CD4-positive, alpha-beta T cell treated with Interleukin-17A for 4 hours (primary cell): Measurements from ENCODE around the gene CHRND.
A peak's percentile ranks its signal among the peaks of the same experiment; 100 is the strongest.

Experiments used
- DNase-seq: peaks from one replicate; pipeline ENCODE4 v3.0.0-alpha.2; 2020; ENCODE audit warnings: mixed read lengths

CHRND gene

DNA sequence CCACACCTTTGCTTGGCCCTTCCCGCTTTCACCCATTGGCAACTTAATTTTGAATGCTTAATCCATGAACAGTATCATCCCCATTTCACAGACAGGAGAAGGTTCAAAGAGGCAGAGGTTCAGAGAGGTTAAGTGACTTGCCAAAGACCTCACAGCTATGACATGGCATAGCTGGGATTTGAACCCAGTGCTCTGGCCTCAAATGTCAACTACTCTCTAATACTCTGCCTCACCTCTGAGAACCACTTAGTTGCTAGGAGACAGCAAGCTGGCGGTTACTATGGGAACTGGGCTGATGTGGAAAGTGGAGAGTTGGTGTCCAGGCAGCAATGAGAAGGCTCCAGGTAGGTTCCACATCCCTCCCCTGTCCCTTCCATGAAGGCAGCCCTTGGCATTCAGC is 21.5 kb upstream of the CHRND start:
- no peak for DNase-seq

DNA sequence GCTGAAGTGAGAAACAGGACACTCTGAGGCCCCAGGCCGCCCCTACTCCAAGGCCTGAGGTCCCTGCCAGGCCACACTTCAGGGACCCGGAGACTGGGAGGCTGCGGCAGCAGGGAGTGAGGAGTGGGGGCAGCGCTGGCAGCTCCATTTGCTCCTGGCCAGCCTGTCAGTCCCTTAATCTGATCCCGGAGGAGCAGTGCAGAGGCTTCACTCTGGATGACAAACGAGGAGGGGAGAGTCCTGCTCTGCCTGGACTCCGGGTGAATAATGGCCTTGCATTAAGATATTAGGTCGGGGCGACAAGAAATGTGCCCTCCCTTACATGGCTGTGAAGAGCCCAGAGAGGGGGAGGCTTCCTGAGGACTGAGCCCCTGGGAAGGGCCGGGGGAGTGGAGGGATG is 20.1 kb upstream of the CHRND start:
- DNase-seq: no peak

DNA sequence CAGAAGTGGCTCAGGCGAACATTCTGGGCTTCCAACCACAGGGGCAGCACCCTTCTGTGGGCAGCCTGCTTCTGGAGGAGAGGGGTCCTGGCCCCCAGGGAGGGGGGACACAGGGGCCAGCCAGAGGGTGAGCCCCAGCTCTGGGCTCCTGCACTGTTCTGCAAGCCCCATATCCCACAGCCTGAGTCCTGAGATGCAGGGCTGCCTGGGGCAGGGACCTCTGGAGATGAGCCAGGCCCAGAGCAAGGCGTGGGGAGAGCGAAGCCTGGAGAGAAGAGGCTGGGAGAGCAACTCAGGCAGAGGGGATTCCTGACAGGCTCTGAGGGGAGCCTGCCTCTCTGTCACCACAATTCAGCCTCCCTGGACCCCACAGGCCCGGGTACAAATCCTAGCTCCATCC is 19.3 kb upstream of the CHRND start:
- no peak for DNase-seq

DNA sequence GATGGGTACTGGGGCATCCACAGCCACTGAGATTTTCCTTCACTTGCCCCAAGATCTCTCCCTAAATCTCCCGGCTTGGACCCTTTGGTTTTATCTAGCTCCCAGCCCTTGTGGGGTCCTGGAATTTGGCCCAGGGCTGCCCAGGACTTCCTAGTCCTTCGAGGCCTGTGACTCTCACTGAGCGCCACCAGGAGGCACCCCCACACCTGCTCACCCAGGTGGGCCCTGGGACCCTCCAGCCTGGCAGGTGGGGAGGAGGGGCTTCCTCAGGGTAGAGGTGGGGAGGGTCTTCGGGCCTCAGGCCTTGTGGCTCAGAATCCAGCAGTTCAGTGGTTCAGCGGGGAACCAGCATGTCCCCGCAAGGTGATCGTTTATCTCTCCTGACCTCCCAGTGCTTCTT is 17.7 kb upstream of the CHRND start:
- DNase-seq: no peak

DNA sequence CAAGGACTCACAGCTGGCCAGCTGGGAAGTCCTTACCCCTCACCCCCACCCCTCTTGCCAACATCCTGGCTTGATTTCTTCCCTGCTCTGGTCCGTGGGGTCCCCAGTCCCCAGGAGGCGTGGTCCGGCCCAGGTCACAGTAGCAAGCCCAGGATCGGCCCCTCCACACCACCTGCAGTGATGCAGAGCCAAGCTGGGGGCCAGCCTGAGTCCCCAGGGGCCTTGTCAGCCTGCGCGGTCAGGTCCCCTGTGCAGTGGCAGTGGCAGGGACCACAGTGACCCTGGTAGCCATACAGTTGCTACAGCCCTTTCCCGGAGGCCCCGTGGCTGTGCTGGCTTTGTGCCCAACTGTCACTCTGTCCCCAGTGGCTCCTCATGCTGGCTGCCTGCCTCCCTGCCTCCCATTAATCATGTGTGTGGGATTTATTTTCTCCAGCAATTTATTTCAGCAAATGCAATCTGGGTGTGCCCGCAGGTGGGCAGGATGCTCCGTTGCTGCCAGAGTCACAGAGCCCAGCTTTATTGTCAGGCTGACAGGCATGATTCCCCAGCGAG is 14.5 kb upstream of the CHRND start:
- no peak for DNase-seq

DNA sequence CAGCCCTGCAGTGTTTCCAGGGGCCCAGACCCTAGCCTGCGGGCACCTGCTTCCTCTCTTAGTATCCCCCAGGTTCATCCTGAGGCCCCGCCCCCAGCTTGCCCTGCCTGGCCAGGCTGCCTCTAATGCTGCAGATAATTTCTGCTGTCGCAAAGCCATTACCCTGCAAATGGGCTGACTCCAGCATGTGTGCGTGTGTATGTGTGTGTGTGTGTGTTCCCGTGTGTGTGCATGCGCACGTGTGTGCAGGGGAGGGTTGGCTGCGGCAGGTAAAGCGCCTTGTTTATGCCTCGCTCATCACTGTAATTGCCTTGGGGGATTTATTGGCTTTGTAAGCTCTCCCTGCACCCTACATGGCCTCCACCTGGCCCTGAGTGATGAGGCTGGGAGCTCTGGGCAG is 13.4 kb upstream of the CHRND start:
- DNase-seq: no peak

DNA sequence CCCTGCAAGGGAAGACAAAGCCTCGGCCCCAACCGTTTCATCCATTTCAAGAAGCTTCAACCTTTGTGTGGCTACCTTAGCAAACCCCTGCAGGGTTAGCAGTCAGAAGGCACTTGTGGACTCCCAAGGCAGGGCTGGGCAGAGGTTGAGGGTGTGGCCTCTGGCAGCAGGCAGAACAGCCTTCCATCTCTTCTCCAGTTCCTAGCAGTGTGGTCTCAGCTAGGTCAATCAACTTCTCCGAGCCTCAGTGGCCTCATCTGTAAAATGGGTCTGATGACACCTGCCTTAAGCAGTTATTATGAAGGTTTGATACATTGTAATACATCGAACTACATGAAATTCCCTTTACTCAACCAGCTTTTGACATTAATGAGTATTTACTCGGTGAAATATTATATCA is 12.6 kb upstream of the CHRND start:
- DNase-seq: no peak

DNA sequence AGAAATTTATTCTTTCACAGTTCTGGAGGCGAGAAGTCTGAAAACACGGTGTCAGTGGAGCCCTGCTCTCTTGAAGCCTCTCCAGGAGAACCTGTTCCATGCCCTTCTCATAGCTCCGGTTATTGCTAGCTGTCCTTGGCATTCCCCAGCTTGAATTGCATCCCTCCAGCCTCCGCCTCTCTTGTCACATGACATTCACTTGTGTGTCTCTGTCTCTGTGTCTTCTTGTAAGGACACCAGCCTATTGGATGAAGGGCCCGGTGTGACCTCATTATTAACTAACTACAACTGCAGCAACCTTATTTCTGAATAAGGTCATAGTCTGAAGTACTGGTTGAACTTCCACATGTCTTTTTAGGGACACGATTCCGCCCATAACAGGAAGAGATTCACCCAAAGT is 10.3 kb upstream of the CHRND start:
- DNase-seq: no peak

DNA sequence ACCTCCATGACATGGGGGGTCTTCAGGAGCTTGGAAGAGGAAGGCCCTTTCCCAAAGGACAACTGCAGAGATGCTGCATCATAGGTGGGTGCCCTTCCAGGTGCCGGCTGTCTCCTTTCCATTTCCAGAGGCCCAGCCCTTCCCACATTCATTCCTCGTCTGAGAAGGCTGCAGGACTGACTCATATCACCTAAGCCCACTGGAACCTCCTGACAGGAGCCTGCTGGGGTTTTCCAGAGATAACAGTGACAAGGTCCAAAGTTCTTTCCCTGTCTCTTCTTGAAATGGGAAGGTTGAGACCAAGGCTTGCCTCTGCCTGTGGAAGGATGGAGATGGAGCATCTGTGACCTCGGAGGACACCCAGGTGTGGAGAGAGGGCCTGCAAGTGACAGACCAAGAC is 9.4 kb upstream of the CHRND start:
- DNase-seq: no peak

DNA sequence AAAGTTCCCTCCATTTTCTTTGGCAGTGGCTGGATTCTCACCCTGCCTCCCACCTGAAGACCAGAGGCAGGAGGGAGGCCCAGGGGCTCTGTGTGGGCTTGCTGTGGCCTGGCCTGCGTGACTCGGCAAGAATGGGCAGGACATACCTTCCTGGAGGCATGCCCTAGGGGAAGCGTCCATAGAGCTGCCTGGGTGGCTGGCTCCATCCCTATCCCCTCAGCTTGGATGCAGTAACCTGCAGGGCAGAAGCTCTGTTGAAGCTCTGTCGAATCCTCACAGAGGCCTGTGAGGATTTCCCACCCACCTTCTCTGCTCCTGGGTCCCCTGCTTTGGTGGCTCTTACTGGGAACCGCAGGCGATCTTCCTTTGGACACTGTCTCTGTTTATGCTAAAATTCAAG is 7.1 kb upstream of the CHRND start:
- no peak for DNase-seq

DNA sequence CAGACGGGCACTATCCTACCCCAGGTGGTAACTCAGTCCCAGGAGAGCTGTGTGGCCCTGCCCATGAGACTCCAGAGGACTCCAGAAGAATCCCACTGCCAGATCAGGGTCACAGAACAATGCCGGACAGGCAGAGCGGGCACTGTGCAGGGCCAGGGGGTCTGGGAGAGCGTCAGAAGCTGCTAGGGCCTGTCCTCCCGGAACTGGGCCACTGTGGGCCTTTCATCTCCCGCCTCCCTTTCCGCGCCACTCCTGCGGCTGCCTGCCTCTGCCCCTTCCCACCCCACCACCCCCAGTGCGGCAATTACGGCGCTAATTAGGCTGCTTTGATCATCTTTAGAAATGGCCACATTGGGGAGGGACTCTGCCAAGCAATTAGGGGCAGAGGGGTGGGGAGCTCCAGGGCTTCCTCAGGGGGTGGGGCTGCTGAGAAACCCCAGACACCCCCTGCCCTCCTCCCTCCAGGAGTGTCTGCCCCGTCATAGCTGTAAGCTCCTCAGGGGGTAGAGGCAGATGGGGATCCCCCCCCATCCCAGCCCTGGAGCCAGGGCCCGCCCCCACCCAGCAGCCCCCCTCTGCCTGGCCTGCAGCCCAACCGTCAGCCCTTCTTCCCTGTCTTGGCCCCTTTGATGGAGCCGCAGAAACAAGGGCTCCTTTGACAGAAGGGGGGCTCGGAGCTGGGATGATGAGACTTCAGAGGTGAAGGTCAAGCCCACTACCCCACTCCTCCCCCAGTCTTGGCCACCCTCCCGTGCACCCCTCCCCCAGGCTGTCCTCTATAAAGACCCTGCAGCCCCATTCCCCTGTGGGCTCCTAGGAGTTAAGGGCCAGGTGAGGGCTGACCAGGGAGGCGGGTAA is 6.2 kb upstream of the CHRND start, which contains the start of gene PRSS56:
Gene PRSS56 (plus strand): TSS at position 808 of the 858 bp plus-strand sequence. CDS start 211 bp downstream, outside the sequence.
- no peak for DNase-seq

DNA sequence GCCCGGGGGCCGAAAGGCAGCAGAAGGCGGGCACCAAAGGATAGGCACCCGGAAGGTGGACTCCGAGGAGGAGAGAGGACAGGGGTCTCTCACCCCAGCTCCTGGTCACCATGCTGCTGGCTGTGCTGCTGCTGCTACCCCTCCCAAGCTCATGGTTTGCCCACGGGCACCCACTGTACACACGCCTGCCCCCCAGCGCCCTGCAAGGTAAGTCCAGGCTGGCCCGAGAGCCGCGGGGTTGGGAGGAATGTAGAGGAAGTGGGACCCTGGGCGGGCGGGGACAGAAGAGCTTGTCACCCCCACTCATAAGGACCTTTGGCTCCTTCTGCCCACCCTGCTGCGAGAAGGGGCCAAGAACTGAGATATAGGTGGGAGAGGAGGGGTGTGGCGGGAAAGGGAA is 5.5 kb upstream of the CHRND start:
- no peak for DNase-seq

DNA sequence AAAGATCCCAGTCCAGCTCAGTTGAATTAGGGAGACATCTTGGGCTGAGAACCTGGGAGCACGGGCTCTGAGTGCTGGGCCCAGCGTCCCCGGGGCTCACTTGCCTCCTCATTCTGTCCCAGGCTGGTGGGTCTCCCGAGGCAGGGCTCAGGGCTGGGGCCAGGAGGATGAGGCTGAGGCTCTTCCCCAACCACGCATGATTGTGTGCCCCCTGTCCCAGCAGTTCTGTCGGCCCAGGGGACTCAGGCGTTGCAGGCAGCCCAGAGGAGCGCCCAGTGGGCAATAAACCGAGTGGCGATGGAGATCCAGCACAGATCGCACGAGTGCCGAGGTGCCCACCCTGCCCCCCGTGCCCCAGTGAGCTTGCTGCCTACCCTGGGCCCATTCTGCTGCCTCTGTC is 4.9 kb upstream of the CHRND start:
- no peak for DNase-seq

DNA sequence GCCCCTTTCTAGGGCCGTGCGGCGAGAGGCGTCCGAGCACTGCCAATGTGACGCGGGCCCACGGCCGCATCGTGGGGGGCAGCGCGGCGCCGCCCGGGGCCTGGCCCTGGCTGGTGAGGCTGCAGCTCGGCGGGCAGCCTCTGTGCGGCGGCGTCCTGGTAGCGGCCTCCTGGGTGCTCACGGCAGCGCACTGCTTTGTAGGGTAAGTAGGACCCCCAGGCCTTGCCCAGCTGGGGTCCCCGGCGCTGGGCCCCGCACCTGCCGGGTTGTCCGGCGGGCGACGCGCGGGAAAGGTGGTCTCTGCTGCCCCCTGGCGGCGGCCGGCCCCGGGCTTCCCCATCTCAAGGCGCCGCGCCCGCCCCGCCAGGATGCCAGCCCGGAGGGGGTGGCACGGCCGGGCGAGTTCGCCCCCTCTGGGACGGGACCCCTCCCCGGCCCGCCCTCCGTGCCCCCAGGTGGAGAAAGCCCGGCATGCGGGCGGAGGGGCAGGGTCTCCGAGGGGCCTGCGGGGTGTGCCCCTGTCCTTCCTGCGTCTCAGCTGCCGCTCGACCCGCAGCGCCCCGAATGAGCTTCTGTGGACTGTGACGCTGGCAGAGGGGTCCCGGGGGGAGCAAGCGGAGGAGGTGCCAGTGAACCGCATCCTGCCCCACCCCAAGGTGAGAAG is 3.9 kb upstream of the CHRND start:
- DNase-seq: peak; percentile 82

DNA sequence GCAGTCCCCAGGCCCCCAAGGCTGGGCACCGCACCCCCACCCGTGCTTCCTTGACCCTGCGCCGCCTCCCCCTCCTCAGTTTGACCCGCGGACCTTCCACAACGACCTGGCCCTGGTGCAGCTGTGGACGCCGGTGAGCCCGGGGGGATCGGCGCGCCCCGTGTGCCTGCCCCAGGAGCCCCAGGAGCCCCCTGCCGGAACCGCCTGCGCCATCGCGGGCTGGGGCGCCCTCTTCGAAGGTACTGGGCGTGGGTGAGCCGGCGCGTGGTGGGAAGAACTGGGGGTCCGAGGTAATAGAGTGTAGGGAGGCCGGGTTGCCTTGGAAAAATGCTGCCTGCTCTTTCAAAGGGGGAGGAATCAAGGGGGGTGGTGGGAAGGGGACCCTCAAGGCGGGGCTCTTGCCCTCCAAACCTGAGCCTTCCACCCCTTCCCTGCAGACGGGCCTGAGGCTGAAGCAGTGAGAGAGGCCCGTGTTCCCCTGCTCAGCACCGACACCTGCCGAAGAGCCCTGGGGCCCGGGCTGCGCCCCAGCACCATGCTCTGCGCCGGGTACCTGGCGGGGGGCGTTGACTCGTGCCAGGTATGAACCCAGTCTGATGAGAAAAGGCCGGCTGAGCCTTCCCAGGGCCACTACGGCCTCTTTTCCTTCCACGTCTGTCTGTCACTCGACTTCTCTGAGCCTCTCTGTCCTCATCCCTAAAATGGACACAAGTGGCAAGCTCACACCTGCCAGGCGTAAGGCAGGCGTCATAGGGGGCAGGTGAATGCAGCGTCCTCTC is 3.1 kb upstream of the CHRND start:
- no peak for DNase-seq

DNA sequence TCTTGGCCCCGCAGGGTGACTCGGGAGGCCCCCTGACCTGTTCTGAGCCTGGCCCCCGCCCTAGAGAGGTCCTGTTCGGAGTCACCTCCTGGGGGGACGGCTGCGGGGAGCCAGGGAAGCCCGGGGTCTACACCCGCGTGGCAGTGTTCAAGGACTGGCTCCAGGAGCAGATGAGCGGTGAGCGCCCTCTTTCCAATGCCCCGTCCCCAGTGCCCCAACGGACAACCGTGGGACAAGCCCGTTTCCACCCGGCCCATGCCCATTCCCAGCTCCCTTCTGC is 2.6 kb upstream of the CHRND start:
- no peak for DNase-seq

DNA sequence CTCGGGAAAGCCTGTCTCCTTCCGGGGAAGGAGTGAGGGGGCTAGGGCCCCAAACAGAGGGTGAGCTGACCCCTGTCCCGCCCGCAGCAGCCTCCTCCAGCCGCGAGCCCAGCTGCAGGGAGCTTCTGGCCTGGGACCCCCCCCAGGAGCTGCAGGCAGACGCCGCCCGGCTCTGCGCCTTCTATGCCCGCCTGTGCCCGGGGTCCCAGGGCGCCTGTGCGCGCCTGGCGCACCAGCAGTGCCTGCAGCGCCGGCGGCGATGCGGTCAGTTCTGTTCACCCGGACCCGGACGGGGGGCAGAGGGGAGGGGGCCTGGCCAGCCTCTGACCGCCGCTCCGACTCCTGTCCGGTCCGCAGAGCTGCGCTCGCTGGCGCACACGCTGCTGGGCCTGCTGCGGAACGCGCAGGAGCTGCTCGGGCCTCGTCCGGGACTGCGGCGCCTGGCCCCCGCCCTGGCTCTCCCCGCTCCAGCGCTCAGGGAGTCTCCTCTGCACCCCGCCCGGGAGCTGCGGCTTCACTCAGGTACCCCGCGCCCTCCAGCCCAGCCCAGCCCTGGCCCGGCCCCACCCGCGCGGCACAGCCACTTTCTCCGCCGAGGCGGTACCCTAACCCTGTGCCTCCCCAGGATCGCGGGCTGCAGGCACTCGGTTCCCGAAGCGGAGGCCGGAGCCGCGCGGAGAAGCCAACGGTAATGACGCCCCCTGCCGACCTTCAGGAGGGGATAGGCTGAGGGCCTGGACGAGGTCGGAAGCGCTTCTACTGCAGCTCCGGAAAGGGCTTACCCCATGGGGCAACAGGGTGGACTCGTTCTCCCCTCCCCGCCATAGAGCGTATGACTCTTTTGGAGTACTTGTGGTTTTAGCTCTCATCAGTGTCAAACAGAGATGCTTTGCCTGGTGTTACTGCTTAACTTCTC is 2.0 kb upstream of the CHRND start:
- peak; percentile 39 for DNase-seq

DNA sequence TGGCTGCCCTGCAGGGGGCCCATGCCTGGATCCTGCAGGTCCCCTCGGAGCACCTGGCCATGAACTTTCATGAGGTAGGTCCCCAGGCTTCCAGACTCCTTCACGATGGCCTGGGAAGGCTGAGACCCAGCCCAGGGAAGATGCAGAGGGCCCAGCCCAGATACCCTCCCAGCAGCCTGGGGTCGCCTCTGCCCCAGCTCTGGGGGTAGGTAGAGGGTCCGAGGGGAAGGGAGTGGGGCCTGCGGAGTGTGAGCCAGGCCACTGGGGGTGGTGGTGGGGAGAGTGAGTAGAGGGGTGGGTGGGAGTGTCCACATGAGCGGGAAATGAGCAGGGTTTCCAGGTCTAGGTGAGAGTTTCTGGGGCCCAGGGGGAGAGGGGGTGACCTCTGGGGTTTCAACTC is 1.2 kb upstream of the CHRND start:
- no peak for DNase-seq

DNA sequence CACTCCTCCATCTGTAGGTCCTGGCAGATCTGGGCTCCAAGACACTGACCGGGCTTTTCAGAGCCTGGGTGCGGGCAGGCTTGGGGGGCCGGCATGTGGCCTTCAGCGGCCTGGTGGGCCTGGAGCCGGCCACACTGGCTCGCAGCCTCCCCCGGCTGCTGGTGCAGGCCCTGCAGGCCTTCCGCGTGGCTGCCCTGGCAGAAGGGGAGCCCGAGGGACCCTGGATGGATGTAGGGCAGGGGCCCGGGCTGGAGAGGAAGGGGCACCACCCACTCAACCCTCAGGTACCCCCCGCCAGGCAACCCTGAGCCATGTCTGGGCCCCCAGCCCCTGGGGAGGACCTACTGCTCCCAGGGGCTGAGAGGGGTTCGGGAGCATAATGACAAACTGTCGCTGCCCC is 761 bp upstream of the CHRND start:
- DNase-seq: no peak

DNA sequence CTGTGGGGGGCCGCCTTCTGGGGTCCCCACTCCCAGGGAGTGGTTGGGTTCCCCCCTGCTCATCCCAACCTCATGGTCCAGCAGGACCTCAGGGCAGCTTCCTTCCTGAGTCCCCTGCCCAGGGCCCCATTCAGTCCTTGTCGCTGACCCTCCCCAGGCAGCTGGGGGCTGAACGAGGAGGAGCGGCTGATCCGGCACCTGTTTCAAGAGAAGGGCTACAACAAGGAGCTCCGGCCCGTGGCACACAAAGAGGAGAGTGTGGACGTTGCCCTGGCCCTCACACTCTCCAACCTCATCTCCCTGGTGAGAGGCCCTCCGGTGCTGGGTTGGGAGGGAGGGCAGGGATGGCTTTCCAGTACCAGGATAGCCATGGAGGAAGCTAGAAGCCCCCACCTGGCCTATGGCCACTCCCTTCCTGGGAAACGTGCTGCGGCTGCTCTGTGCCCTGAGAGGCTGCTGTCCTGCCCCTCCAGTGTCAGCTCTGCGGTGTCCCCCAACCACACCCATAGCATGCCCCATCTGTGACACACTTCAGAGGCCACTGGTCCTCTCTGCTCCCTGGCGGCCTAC is 497 bp downstream of the CHRND start:
- no peak for DNase-seq

DNA sequence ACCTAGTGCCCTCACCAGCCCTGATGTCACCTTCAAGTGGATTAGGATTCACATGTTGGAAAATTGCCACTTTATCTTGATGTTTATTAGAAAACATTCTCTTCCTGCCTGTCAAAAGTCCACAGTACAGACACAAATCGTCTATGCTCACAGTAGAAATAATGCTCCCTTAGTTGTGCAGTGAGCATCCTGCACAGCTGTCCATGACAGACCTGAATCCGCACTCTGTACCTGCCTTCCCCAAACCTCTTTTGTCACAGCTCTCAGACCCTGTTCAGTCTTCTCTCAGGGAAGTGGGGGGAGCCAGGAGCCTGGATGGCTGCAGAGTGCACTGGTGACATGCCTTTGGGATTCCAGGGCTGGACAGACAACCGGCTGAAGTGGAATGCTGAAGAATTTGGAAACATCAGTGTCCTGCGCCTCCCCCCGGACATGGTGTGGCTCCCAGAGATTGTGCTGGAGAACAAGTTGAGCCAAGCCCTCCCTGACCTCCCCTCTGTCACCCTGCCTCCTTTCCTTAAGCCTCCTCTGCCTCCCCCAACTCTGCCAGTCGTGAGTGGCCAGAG is 2.0 kb downstream of the CHRND start:
- DNase-seq: no peak
